Panc1 (cell line): Measurements from ENCODE around the gene LRRC56.

Experiments used
- POLR2AphosphoS5 ChIP-seq: IDR thresholded peaks from 2 replicates; pipeline ENCODE4 v1.6.1; 2012; ENCODE audit warnings: mild to moderate bottlenecking, low read depth, low read length, moderate library complexity
- SIN3A ChIP-seq: IDR thresholded peaks from 2 replicates; pipeline ENCODE4 v1.6.1; 2012; ENCODE audit warnings: low read depth, mild to moderate bottlenecking, low read length, moderate library complexity, borderline replicate concordance; ENCODE audit not compliant: insufficient read depth
- TF ChIP-seq, protein P1 (sequence below): fragments of 450-650 bp; IDR thresholded peaks from 2 replicates; pipeline ENCODE4 v1.5.1; 2017; ENCODE audit warnings: mild to moderate bottlenecking
- TF ChIP-seq, protein P2 (sequence below), 2 experiments: IDR thresholded peaks; 2 replicates each; pipeline ENCODE4 v1.6.1; 2011 to 2012; ENCODE audit warnings: low read depth in 2 of 2, control low read depth in 1 of 2, low read length in 1 of 2, mild to moderate bottlenecking in 1 of 2, moderate library complexity in 1 of 2; ENCODE audit not compliant: insufficient read depth in 1 of 2

DNA sequence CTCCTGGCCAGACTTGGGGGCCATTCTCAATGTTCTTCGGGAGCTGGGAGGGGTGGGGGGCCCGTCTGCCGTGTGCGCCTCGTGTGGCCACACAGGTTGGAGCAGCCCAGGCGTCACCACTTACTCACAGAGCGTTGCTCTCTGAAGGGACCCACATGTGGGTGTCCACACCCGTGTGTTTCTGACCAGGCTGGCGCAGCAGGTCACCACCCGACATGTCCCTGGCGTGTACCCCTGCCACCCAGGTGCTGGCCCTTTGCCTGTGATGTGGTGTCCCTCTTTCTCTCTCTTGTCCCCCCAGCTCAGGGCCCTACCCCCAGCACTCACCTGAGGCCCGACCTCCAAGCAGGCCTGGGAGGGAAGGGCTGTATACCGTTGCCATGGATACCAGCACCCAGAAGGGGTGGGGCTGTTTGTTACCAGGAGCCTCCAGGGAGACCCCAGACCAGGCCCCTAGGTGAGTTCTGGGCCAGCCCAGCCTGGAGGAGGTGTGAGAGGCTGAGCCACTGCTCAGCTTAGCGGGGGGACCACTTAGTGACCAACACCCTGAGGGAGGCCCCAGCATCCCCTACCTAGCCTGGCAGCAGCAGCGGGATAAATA lies 21.8 kb downstream of the LRRC56 start:
- no peak for TF ChIP-seq POLR2AphosphoS5
- TF ChIP-seq, protein P1, sequence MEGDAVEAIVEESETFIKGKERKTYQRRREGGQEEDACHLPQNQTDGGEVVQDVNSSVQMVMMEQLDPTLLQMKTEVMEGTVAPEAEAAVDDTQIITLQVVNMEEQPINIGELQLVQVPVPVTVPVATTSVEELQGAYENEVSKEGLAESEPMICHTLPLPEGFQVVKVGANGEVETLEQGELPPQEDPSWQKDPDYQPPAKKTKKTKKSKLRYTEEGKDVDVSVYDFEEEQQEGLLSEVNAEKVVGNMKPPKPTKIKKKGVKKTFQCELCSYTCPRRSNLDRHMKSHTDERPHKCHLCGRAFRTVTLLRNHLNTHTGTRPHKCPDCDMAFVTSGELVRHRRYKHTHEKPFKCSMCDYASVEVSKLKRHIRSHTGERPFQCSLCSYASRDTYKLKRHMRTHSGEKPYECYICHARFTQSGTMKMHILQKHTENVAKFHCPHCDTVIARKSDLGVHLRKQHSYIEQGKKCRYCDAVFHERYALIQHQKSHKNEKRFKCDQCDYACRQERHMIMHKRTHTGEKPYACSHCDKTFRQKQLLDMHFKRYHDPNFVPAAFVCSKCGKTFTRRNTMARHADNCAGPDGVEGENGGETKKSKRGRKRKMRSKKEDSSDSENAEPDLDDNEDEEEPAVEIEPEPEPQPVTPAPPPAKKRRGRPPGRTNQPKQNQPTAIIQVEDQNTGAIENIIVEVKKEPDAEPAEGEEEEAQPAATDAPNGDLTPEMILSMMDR = no peak
- TF ChIP-seq, protein P2, sequence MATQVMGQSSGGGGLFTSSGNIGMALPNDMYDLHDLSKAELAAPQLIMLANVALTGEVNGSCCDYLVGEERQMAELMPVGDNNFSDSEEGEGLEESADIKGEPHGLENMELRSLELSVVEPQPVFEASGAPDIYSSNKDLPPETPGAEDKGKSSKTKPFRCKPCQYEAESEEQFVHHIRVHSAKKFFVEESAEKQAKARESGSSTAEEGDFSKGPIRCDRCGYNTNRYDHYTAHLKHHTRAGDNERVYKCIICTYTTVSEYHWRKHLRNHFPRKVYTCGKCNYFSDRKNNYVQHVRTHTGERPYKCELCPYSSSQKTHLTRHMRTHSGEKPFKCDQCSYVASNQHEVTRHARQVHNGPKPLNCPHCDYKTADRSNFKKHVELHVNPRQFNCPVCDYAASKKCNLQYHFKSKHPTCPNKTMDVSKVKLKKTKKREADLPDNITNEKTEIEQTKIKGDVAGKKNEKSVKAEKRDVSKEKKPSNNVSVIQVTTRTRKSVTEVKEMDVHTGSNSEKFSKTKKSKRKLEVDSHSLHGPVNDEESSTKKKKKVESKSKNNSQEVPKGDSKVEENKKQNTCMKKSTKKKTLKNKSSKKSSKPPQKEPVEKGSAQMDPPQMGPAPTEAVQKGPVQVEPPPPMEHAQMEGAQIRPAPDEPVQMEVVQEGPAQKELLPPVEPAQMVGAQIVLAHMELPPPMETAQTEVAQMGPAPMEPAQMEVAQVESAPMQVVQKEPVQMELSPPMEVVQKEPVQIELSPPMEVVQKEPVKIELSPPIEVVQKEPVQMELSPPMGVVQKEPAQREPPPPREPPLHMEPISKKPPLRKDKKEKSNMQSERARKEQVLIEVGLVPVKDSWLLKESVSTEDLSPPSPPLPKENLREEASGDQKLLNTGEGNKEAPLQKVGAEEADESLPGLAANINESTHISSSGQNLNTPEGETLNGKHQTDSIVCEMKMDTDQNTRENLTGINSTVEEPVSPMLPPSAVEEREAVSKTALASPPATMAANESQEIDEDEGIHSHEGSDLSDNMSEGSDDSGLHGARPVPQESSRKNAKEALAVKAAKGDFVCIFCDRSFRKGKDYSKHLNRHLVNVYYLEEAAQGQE (IDR thresholded peaks at IDR 0.05; ENCODE audit: insufficient read depth in 1 of 2, low read depth in 2 of 2, low read length in 1 of 2) = no peak
- no peak for TF ChIP-seq SIN3A
